Measurements from ENCODE around the gene CAMTA1. TPM values are rescaled to one million over a fixed set of nuclear protein-coding genes. Genes with fewer than 3 reads are reported as not detected.
A peak's percentile ranks its signal among the peaks of the same experiment; 100 is the strongest.

The CAMTA1 gene
- total RNA-seq, 1 experiment from 2014 or later: 50.3 TPM

GRCh38 chr1:7669559-7670311 lies 884.5 kb downstream of the CAMTA1 start:
- TF ChIP-seq CTCF (IDR thresholded peaks at IDR 0.05; ENCODE audit: unreplicated experiment): peak; percentile 88
- Mint-ChIP-seq H3K4me3 (ENCODE audit: low read depth, unreplicated experiment) (peak overlapping the region; percentile 12), H3K27ac (ENCODE audit: unreplicated experiment) (no peak overlapping the region), H3K36me3 (ENCODE audit: insufficient read depth, unreplicated experiment) (no peaks in the 10 kb centered on the region), H3K9me3 (ENCODE audit: low read depth, unreplicated experiment) (no peaks in the 10 kb centered on the region), H3K27me3 (ENCODE audit: unreplicated experiment) (peaks cover 52% of the 10 kb centered on the region), H3K4me1 (ENCODE audit: low read depth, unreplicated experiment) (peaks cover 9% of the 10 kb centered on the region)
- intact Hi-C loops (cut with micrococcal nuclease; ENCODE audit: unreplicated experiment): loop anchor here (2.0 kb wide), 1 partner anchor 233 kb away; no protein-coding TSS in a partner anchor
- CTCF ChIA-PET: interaction anchor here (0.8 to 3.9 kb wide), 4 partner anchors 9 to 86 kb away, joined by 3 to 50 read pairs (median 5); no protein-coding TSS in a partner anchor
- peak; percentile 59 for DNase-seq
- no TSS peak for BruUV-seq (replicated peaks)

- intact Hi-C loops (cut with micrococcal nuclease; ENCODE audit: unreplicated experiment): no loop called here
These were observed 885.3 kb downstream of the CAMTA1 start for GRCh38 chr1:7670334-7671145.

GRCh38 chr1:7671146-7671465 lies 885.9 kb downstream of the CAMTA1 start:
- Mint-ChIP-seq H3K36me3 (ENCODE audit: insufficient read depth, unreplicated experiment) (no peaks in the 10 kb centered on the region), H3K27me3 (ENCODE audit: unreplicated experiment) (peaks cover 66% of the 10 kb centered on the region), H3K27ac (ENCODE audit: unreplicated experiment) (no peak overlapping the region), H3K4me3 (ENCODE audit: low read depth, unreplicated experiment) (no peak overlapping the region), H3K9me3 (ENCODE audit: low read depth, unreplicated experiment) (no peaks in the 10 kb centered on the region), H3K4me1 (ENCODE audit: low read depth, unreplicated experiment) (peaks cover 9% of the 10 kb centered on the region)
- BruUV-seq (replicated peaks): no TSS peak
- intact Hi-C loops (cut with micrococcal nuclease; ENCODE audit: unreplicated experiment): no loop called here
- CTCF ChIA-PET: no interaction called here
- DNase-seq: no peak
- no peak for TF ChIP-seq CTCF (IDR thresholded peaks at IDR 0.05; ENCODE audit: unreplicated experiment)

More at GRCh38 chr1:7670334-7671145, 885.3 kb downstream of the CAMTA1 start:
- BruUV-seq (replicated peaks): no TSS peak
- Mint-ChIP-seq H3K4me1 (ENCODE audit: low read depth, unreplicated experiment) (peaks cover 9% of the 10 kb centered on the region), H3K9me3 (ENCODE audit: low read depth, unreplicated experiment) (no peaks in the 10 kb centered on the region), H3K4me3 (ENCODE audit: low read depth, unreplicated experiment) (peak overlapping the region; percentile 12), H3K27ac (ENCODE audit: unreplicated experiment) (no peak overlapping the region), H3K36me3 (ENCODE audit: insufficient read depth, unreplicated experiment) (no peaks in the 10 kb centered on the region), H3K27me3 (ENCODE audit: unreplicated experiment) (peaks cover 60% of the 10 kb centered on the region)
- CTCF ChIA-PET: interaction anchor here (3.9 kb wide), 1 partner anchor 82 kb away, joined by 50 read pairs; no protein-coding TSS in a partner anchor
- TF ChIP-seq CTCF (IDR thresholded peaks at IDR 0.05; ENCODE audit: unreplicated experiment): no peak
- no peak for DNase-seq

- TF ChIP-seq CTCF (IDR thresholded peaks at IDR 0.05; ENCODE audit: unreplicated experiment): no peak
- no TSS peak for BruUV-seq (replicated peaks)
- H3K36me3 Mint-ChIP-seq (ENCODE audit: insufficient read depth, unreplicated experiment): no peaks in the 10 kb centered on the region
- CTCF ChIA-PET: no interaction called here
- H3K9me3 Mint-ChIP-seq (ENCODE audit: low read depth, unreplicated experiment): no peaks in the 10 kb centered on the region
- intact Hi-C loops (cut with micrococcal nuclease; ENCODE audit: unreplicated experiment): no loop called here
- H3K27ac Mint-ChIP-seq (ENCODE audit: unreplicated experiment): no peak overlapping the region
- H3K4me1 Mint-ChIP-seq (ENCODE audit: low read depth, unreplicated experiment): peaks cover 9% of the 10 kb centered on the region
- peaks cover 66% of the 10 kb centered on the region for H3K27me3 Mint-ChIP-seq (ENCODE audit: unreplicated experiment)
- no peak for DNase-seq
- no peak overlapping the region for H3K4me3 Mint-ChIP-seq (ENCODE audit: low read depth, unreplicated experiment)
These were observed 886.4 kb downstream of the CAMTA1 start for GRCh38 chr1:7671676-7672075.
